Activated B cell treated with CpG ODN at 0.5 μM for 24 hours (primary cell): ENCODE results near the gene ZNF692. TPM values are rescaled to one million over a fixed set of nuclear protein-coding genes. Genes with fewer than 3 reads are reported as not detected.

ENCODE experiments used
- ATAC-seq: fragments of 200-7000 bp; cut with Tn5 transposase; one replicate; pipeline ENCODE4 v1.10.0; 2021; ENCODE audit warnings: low read depth, mild to moderate bottlenecking, moderate library complexity
- CTCF ChIA-PET: fragments of 350-600 bp; sonication (Branson Sonifier 250); formaldehyde crosslinking; loops from one replicate; lab custom pipeline; 2021; ENCODE audit warnings: antibody characterized with exemption; lab: Charles Lee
- POLR2A ChIA-PET: fragments of 350-600 bp; sonication (Branson Sonifier 250); formaldehyde crosslinking; loops from one replicate; lab custom pipeline; 2021; ENCODE audit warnings: antibody characterized with exemption; lab: Charles Lee
- DNase-seq: peaks from one replicate; pipeline ENCODE4 v3.0.0; 2022
- H3K27ac Mint-ChIP-seq: one replicate; pipeline ENCODE4 v1.8.0; 2020; ENCODE audit warnings: mixed read lengths
- H3K27me3 Mint-ChIP-seq: one replicate; pipeline ENCODE4 v1.8.0; 2021; ENCODE audit warnings: mixed read lengths
- H3K36me3 Mint-ChIP-seq: one replicate; pipeline ENCODE4 v1.8.0; 2021; ENCODE audit warnings: low read depth, mixed read lengths
- H3K4me1 Mint-ChIP-seq: one replicate; pipeline ENCODE4 v1.8.0; 2021; ENCODE audit warnings: mixed read lengths
- H3K4me3 Mint-ChIP-seq: one replicate; pipeline ENCODE4 v1.8.0; 2020; ENCODE audit warnings: mild to moderate bottlenecking, mixed read lengths
- H3K9me3 Mint-ChIP-seq: one replicate; pipeline ENCODE4 v1.8.0; 2020; ENCODE audit warnings: mixed read lengths
- CTCF ChIP-seq: fragments of 200-600 bp; IDR thresholded peaks from one replicate; pipeline ENCODE4 v1.8.0; 2022; ENCODE audit warnings: antibody characterized with exemption, mild to moderate bottlenecking
- intact Hi-C: fragments of 100-400 bp; cut with micrococcal nuclease; formaldehyde crosslinking; loops from one replicate; pipeline ENCODE4 v1.15.1; 2024
- total RNA-seq: library from RNA; stranded (reverse); gene quantifications from 2 replicates; pipeline ENCODE4 v1.2.3, GENCODE V29; 2022

Gene ZNF692
- total RNA-seq, 1 donor from 2014 or later, result 40.3 TPM

GRCh38 chr1:248849637-248850036 lies 9.2 kb downstream of the ZNF692 start:
- ChIA-PET CTCF (no interaction called here), POLR2A (interaction anchor here (3.7 kb wide), 1 partner anchor 11 kb away, joined by 22 read pairs; the partner anchor contains the start of gene ZNF672)
- intact Hi-C loops, result no loop called here
- ATAC-seq, result no peak
- H3K27ac Mint-ChIP-seq, result no peak overlapping the region
- TF ChIP-seq CTCF, result no peak
- no peak for DNase-seq
- H3K4me1 Mint-ChIP-seq, result peaks cover 9% of the 10 kb centered on the region
- no peaks in the 10 kb centered on the region for H3K9me3 Mint-ChIP-seq
- no peak overlapping the region for H3K4me3 Mint-ChIP-seq
- H3K27me3 Mint-ChIP-seq, result no peaks in the 10 kb centered on the region
- H3K36me3 Mint-ChIP-seq, result peaks cover 61% of the 10 kb centered on the region

DNA sequence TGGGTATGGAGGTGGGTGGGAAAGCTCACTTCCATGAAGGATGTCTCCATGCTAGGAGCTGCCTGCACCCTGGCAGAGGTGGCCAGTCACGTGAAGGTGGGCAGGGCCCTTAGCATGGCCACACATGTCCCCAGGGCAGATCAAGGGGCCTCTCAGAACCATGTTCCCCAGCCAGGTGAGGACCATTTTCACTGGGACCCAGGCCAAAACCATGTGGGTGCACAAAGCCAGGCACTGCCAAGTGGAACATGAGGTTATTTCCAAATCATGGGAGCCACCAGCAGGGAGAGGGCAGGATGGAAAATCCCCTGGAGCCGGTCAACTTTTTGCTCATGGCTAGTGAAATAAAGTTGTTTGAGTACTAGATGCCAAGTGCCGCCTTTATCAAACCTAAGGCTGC lies 9.7 kb downstream of the ZNF692 start:
- ChIA-PET POLR2A (no interaction called here), CTCF (no interaction called here)
- no peaks in the 10 kb centered on the region for H3K9me3 Mint-ChIP-seq
- peaks cover 4% of the 10 kb centered on the region for H3K4me1 Mint-ChIP-seq
- ATAC-seq, result no peak
- no peak for TF ChIP-seq CTCF
- no peak for DNase-seq
- intact Hi-C loops, result no loop called here
- no peak overlapping the region for H3K27ac Mint-ChIP-seq
- no peak overlapping the region for H3K4me3 Mint-ChIP-seq
- H3K36me3 Mint-ChIP-seq, result peaks cover 60% of the 10 kb centered on the region
- no peaks in the 10 kb centered on the region for H3K27me3 Mint-ChIP-seq

DNA sequence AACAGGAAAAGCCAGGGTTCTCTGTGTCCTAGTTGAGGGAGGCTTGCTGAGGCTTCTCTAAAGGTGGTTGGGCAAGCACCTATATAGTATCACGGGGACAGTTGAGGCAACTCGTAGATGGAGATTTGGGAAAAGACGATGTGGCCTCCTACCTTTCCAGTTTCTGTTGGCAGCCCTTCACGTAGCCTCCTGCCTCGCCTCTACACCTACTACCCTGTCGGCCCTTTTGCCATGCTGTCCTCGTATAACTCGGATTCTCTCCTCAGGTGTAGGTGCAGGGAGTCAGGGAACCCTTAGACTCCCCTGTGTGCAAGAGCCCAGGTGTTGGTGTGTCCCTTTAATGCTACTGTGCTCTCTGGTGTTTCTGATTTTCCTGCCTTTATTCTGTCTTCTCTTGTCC lies 10.3 kb downstream of the ZNF692 start:
- POLR2A ChIA-PET, result no interaction called here
- Mint-ChIP-seq H3K36me3 (peaks cover 59% of the 10 kb centered on the region), H3K4me3 (no peak overlapping the region), H3K27me3 (no peaks in the 10 kb centered on the region), H3K4me1 (peaks cover 2% of the 10 kb centered on the region), H3K9me3 (no peaks in the 10 kb centered on the region), H3K27ac (no peak overlapping the region)
- DNase-seq (no peak), ATAC-seq (no peak)
- CTCF ChIA-PET, result no interaction called here
- no peak for TF ChIP-seq CTCF
- intact Hi-C loops, result no loop called here

DNA sequence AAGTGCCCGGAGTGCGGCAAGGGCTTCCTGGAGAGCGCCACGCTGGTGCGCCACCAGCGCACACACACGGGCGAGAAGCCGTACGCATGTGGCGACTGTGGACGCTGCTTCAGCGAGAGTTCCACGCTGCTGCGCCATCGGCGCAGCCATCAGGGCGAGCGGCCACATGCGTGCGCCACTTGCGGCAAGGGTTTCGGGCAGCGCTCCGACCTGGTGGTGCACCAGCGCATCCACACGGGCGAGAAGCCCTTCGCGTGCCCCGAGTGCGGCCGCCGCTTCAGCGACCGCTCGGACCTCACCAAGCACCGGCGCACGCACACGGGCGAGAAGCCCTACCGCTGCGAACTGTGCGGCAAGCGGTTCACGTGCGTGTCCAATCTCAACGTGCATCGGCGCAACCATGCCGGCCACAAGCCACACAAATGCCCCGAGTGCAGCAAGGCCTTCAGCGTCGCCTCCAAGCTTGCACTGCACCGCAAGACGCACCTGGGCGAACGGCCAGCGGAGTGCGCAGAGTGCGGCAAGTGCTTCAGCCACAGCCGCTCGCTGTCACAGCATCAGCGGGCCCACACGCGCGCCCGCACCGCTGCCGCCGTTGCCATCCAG lies 10.8 kb downstream of the ZNF692 start:
- Mint-ChIP-seq H3K4me1 (peaks cover 3% of the 10 kb centered on the region), H3K27ac (no peak overlapping the region), H3K9me3 (no peaks in the 10 kb centered on the region), H3K27me3 (no peaks in the 10 kb centered on the region), H3K36me3 (peaks cover 59% of the 10 kb centered on the region), H3K4me3 (no peak overlapping the region)
- no peak for TF ChIP-seq CTCF
- ChIA-PET POLR2A (no interaction called here), CTCF (no interaction called here)
- no peak for ATAC-seq
- no peak for DNase-seq
- intact Hi-C loops, result no loop called here

GRCh38 chr1:248847181-248847955 lies 11.5 kb downstream of the ZNF692 start:
- TF ChIP-seq CTCF, result no peak
- Mint-ChIP-seq H3K4me1 (peaks cover 9% of the 10 kb centered on the region), H3K27ac (no peak overlapping the region), H3K4me3 (no peak overlapping the region), H3K36me3 (peaks cover 60% of the 10 kb centered on the region), H3K9me3 (no peaks in the 10 kb centered on the region), H3K27me3 (no peaks in the 10 kb centered on the region)
- no peak for DNase-seq
- ChIA-PET POLR2A (interaction anchor here (1.1 kb wide), 1 partner anchor 8 kb away, joined by 3 read pairs; no protein-coding TSS in a partner anchor), CTCF (no interaction called here)
- no peak for ATAC-seq
- intact Hi-C loops, result no loop called here
